Activated gamma-delta T cell treated with Interleukin-2 at 50 U/mL for 16 hours (primary cell): ENCODE measurements around the gene C9orf85.
"Not testable (repeated sequence)": the region's sequence is repeated elsewhere in the genome, so short reads cannot be mapped to it uniquely, and the experiment has no call there.

Experiments
- DNase-seq: peaks from one replicate; pipeline ENCODE4 v3.0.0-alpha.2; 2020

The C9orf85 gene

DNA sequence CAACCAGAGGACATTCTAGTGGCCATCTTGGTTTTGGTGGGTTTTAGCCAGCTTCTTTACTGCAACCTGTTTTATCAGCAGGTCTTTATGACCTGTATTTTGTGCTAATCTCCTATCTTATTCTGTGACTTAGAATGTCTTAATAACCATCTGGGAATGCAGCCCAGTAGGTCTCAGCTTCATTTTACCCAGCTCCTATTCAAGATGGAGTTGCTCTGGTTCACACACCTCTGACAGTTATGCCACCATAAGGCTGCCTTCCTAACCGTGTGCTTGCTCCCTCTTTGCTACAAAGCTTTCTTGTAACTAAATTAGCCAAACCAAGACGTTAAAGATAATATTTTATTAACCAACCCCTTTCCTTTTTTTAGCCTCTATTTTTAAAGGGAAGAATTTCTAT is 43.2 kb downstream of the C9orf85 start:
- not testable (repeated sequence) for DNase-seq

DNA sequence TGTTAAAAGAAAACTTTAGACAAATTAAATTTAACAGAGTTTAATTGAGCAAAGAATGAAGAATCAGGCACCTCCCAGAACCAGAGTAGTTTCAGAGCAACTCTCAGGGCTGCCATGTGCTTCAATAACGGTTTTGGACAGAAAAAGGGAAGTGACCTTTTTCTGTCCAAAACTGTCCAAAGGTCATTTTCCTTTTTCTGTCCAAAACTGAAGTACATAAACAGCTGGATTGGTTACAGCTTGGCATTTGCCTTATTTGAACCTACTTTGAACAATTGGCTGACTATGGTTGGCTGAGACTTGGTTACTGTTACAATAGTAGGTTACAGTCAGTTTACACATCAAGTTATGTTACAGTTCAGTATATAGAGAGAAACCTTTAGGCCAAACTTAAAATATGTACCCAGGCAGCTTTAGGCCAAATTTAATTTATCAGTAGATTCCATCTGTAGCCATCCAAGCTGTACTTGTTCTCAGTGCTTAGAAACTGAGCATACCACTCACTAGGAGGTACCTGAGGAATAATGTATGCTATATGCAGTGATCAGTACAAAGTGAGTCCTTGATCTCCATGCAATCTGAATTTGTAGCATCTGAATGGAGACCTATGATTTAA is 44.0 kb downstream of the C9orf85 start:
- no peak for DNase-seq

DNA sequence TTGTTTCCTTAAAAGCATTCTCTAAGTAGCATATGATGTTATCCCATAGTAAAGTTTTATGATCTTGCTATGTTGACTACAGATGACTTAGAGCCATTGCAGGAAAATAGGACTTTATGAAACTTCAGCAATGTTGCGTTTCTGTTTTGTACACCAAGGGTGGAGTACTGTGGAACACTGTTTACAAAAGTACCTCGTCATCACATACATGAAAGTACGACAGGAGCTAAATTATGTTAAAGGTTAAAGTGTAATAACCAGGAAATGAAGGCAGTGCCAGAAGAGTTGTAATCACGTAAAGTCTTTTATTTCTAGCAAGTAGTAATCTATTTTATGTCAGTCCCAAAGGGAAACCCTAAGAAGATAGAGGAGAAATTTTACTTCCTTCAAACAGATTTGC is 50.9 kb downstream of the C9orf85 start:
- DNase-seq = no peak

DNA sequence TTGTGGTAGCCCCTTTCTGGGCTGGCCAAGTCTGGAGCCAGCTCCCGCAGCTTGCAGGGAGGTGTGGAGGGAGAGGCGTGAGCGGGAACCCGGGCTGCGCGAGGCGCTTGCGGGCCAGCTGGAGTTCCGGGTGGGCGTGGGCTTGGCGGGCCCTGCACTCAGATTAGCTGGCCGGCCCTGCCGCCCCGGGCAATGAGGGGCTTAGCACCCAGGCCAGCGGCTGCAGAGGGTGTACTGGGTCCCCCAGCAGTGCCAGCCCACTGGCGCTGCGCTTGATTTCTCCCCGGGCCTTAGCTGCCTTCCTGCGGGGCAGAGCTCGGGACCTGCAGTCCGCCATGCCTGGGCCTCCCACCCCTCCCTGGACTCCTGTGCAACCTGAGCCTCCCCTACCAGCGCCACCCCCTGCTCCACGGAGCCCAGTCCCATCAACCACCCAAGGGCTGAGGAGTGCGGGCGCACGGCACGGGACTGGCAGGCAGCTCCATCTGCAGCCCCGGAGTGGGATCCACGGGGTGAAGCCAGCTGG is 52.1 kb downstream of the C9orf85 start:
- not testable (repeated sequence) for DNase-seq

DNA sequence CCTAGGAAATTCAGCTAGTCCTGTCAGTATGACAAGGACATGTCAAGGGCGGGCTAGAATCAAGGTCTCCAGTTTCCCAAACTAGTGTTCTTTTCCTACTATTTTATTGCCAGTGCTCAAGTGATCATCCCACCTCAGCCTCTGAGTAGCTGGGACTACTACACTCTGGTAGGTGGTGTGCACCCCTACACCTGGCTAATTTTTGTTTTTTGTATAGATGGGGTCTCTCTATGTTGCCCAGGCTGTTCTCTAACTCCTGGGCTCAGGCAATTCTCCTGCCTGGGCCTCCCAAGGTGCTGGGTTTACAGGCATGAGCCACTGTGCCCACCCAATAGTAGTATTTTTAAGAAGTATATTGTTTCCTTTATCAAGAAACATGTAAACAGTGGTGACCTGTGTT is 54.0 kb downstream of the C9orf85 start:
- no peak for DNase-seq

DNA sequence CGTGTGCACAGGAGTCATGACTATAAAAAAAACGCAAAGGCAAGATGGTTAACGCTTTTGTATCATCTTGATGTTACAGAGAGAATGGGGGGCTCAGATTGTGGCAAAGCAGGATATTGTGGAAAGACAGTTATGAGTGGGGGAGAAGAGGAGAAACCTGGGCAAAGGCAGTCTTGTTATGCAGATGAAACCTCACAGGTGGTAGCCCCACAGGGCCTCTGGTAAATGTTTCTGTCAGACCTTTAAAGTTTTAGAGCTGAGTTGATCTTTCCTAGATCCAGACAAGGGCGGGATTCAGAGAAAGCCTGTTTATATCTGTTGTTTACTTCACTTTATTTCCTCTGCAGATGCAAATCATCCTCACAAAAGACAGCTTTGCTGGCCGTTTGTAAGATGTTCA is 55.2 kb downstream of the C9orf85 start:
- DNase-seq = no peak

DNA sequence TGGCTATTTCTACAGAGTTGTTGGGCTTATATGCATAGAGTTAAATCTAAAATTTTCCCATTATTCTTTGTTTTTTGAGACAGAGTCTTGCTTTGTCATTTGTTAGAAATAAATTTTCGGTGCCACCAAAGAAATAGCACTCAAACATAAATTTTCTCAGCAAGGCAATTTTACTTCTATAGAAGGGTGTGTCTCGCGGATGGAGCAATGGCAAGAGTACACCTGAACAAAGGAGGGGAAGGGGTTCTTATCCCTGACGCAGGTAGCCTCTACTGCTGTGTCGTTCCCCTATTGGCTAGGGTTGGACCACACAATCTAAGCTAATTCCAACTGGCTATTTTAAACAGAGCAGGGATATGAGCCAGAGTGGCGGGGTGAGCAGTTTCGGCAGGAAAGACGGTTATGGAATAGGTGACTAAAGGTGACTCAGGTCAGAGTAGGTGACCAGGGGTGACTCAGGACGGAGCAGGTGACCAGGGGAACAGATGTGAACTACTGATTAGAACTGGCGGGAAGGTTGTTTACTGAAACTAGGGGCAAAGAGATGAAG is 57.2 kb downstream of the C9orf85 start:
- no peak for DNase-seq

DNA sequence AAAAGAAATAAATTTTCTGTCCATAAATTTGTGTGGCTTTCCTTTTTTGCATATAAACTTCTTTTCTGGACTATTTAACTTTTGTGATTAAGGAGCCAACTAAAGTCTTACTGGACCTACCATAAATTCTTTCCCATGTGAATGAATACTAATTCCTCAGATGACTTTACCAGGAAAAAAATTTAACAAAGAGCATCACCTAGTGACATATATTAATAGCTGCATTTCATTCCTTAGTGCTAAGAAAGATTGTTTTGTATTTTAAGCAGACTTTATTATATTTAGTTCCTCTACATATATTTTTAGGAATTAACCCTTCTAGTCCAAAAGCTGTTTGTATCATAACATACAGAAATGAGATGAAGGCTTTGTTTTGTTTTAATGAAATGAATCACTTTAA is 64.4 kb downstream of the C9orf85 start:
- no peak for DNase-seq

DNA sequence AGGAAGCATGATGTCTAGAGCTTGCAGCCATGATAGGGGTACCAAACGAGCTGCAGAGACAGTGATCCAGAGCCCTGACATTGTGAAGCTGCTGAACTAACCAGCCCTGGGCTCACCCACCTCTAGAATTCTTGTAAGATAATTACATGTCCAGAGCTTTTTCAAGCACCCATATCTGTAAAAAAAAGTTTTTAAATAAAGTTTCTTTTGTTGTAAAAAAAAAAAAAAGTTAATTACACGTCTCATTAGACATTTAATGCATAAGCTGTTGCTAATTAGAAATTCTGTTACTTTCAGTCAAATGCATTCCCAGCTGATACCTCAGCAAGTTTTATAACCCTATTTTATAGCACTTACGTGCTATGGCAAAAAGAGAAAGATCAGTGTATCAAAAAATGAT is 65.6 kb downstream of the C9orf85 start:
- DNase-seq = no peak

DNA sequence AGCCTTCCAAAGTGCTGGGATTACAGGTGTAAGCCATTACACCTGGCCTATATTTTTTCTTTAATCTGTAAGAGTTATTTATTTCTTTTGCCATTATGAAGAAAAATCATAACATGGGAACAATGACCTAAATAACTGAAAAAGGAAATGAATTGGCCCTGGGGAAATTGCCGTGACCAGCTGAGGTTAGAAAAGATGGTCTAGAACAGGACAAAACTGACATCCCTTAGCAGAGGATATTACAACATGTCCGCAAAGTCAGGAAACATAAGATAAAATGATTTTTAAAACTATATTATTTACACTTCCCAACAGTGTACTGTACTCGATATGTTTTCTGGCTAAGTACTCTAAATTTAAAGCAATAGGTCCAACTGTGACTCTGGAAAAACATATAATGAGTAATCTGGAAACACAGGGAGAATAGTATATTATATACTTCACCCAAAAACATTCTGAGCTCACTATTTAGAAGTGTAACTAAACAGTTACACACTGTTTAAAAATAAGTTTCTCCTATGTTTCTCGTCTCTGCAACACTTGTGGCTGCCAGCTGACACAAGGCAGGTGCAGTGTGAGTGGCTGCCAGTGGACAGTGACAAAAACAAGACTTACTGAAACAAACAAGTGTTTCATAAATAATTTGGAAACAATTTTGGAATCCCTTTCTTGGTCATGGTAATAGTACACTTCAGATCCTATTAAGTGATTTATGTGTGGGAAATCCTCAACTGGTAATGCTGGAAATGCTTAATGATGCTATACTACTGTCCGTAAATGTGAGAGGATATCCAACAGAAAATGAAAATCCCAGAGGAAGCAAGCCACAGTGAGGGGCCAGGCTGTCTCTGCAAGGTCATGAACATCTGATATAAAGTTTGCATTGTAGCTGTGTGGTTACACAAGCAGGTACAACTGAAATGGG is 69.1 kb downstream of the C9orf85 start:
- no peak for DNase-seq

DNA sequence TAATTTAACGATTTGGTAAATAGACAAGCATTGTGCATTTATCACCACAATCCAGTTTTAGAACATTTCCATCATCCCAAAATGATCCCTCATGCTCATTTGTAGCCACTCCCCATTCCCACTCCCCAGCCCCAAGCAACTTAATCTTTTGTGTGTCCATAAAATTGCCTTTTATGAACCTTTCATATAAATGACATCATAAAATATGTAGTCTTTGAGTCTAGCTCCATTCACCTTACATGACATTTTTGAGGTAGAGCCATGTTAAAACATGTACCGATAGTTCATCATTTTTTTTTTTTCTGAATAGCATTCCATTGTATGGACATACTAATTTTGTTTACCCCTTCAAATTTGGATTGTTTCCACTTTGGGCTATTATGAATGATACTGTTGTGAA is 70.5 kb downstream of the C9orf85 start:
- DNase-seq = no peak

DNA sequence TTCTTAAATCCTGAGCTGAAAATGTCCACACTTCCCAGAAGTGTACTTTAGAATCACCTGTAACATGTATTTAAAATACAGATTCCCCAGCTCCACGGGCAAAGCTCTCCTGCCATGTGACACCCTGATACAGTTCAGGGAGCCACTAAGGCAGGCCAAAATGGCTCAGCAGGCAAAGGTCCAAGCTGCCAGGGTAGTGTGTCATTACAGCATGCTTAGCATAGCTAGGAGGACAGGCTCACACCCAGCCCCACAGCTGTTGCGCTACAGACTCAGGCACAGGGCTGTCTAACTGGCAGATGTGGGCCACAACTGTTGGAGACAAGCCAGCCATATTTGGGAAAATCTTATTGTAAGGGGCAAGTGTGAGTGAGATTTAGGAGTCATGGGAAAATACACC is 73.0 kb downstream of the C9orf85 start:
- no peak for DNase-seq

DNA sequence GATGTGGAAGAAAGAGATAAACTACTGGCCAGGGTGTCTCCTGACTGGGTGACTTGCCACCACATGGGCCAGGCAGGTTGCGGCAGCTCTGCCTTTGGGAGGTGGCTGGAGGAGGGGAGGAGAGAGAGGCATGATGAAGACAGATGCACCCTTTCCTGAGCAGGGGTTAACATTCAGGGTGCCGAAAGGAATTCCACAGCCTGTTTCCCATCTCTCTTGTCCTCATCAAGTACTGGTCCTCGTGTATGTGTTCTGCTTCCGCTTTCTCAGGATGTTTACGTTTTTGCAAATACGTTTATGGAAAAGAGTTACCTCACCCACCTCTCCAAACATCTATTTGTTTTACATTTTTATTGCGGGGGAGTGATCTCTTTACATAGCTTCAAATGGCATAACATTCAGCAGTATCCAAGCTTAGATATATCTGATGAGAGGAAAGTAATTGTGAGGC is 73.4 kb downstream of the C9orf85 start:
- no peak for DNase-seq

DNA sequence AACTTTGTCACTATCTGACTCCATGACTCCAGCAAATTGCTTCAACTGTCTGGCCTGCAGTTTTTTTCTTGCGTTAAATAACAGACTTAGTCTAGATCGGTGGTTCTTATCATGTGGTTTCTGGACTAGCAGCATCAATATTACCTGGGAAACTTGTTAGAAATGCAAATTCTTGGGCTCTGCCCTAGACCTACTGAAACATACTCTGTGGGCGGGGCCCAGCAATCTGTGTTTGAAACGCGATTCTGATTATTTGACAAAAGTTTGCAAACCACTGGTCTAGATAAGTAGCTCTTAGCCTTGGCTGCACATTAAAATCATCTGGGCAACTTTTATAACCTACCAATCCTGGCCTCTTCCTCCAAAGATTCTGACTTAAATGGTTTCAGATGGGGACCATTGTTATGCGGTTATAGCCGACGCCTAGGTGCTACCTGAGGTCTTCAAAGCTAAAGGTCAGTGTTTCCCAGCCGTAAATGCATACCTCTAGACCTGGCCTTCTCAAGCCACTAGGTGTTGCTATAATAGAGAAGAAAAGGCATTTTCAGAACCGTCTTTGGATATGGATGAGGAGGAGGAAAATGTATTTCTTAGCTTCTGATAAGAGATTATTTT is 74.0 kb downstream of the C9orf85 start:
- no peak for DNase-seq

DNA sequence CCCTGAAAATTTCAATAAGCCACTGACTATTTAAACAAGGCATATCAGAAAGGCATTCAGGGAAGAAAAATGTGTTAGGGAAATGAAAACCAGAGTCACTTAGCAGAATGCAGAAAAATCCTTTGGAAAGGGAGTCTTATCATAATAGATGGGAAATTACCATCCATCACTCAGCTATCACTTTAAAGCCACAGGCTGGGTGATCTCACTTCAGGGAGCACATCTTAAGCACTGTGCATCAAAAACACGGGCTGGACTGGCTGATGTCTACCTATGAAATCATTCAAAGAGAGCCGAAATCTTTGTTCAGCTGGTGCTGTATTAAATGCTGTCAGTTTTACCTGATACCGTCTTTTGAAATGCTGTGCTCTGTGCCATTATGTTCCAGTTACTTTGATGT is 75.5 kb downstream of the C9orf85 start:
- DNase-seq = no peak

DNA sequence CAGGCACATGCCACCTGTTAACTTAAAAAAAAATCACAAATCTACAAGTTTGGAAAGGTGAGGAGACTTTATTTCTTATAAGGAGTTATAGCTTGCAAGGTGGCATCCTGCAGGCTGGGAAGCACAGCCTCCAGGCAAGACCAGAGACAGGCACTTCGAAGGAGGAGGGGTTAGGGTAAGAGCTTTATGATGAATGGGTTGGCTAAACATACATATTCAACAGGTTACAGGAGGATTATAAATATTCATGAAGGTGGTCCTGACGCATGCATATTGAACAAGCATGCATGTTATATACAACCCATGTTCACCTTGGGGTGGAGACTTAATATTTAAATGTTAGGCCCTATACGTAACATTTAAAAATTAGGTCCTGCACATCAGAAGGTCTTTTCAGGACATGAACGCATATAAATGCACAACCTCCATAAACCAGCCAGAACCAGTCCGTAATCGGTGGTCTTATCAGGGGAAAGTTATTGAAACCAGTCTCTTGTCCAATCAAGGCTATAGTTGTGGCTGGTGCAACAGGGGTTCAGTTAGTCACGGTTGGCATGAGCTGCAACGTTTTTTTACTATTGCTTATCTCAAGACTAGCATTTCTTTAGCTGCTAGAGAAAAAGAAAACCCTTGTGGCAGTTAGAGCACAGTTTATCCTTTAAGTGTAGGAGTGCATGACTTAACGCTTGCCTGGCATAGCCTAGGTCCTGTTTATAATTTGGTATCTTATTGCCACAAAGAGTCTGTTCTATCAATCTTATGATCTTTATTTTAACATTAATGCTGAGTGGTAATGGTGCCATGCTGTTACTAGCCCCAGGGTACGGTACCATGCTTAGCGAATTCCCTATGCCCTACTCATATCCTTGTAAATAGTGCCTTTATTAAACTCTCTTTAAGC is 76.3 kb downstream of the C9orf85 start:
- DNase-seq = no peak

DNA sequence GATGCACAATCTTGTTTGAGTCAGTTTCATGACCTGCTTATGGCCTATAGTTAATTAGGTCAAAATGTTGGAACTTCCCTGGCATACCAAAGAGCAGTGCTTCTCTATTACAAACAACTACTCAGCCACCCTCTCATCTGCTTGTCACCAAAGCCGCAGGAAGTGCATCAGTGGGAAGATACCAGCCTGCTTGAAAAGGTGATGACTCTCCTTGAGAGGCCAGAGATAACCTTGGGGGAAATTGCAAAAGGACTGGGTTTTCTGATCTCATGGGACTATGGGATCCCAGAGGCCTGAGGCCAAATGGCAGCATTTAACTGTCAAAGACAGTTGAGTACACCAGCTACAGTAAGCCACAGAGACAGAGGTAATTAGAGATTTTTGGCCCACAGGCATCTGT is 79.0 kb downstream of the C9orf85 start:
- DNase-seq = no peak

DNA sequence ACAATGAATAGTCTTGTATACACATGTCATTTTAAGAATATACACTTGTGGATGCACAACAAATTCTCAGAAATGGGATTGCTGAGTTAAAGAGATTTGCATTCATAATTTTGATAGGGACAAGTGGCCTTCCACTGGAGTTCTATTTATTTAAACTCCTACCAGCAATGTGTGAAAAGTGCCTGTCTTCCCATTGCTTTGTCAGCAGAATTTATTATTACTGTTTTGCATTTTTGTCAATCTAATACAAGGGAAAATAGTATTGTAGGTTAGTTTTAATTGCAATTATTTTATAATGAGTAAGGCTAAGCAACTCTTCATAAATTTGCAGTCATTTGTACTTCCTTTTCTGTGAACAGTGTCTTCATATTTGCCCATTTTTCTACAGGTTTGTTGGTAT is 94.0 kb downstream of the C9orf85 start:
- no peak for DNase-seq

DNA sequence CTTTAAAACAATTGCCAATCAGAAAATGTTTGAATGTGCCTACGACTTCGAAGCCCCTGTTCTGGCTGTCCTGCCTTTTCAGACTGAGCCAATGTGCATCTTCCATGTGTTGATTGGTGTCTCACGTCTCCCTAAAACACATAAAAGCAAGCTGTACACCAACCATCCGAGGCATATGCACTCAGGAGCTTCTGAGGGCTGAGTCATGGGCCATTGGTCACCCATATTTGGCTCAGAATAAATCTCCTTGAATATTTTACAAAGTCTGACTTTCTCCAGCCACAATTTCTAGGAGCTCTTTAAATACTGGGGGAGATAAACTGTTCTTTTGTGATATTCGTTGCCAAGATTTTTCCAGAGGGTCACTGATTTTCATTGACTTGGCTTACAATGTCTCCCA is 95.1 kb downstream of the C9orf85 start:
- no peak for DNase-seq

DNA sequence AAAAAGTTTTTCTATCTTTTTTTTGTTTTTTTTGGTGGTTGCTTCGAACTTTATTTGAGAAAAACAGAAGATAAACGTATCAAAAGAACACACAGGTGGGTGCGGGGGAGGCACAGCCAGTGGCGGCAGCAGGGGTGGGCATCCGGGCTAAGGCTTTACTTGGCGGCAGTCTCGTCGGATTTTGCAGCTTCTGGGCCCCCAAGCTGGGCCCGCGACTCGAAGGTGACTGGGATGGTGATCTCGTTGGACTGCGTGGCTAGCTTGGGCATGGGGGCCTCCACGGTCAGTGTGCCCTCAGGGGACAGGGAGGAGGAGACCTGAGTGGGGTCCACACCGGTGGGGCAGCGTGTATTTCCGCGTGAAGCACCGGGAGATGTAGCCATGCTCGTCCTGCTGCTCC is 96.3 kb downstream of the C9orf85 start:
- not testable (repeated sequence) for DNase-seq

DNA sequence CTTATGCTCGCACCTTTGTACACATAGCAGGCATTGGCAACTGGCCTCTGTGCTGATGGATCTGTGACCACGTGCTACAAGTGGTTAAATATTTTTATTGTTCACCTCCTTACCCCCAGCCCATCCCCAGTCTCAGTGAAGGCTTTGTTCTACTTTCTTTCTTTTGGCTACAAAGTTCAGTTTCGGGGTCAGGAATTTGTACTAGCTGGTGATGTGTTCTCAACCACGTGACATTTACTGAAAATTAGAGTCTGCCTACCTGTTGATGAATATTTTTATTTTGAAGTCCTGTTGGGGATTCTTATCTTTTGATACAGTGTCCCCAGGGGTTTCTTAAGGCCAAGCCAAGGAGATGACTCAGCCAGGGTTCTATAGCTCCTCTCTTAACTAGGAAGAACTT is 101.2 kb downstream of the C9orf85 start:
- no peak for DNase-seq

DNA sequence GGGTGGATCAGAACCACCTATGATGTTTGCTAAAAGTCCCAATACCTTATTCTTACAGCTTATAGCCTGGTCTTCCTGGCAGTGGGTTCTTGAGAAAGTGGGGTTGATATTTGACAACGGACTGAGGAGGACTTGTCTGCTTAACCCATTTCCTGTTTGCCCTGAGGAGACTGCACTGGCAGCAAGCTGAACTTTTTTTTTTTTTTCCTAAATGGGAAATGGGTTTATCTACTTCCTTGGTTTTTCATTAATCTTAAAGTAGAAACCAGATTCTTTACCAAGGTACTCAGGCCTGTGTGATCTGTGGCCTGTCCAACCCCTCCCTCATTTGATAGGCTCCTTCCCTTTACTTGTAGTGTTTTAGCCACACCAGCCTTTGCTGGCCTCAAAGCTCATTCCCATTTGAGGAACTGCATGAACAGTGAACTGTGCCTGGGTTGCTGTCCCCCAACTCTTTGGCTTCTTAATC is 101.9 kb downstream of the C9orf85 start:
- DNase-seq = no peak
